Ishikawa (cell line): ENCODE measurements around the gene HOXA6.

Experiments used
- CEBPB ChIP-seq: IDR thresholded peaks from 2 replicates; pipeline ENCODE4 v1.6.1; 2012
- CREB1 ChIP-seq: IDR thresholded peaks from 2 replicates; pipeline ENCODE4 v1.6.1; 2012; ENCODE audit warnings: low read depth
- EGR1 ChIP-seq: IDR thresholded peaks from 2 replicates; pipeline ENCODE4 v1.6.1; 2012
- EP300 ChIP-seq: IDR thresholded peaks from 2 replicates; pipeline ENCODE4 v1.6.1; 2012; ENCODE audit warnings: borderline replicate concordance
- FOXM1 ChIP-seq: IDR thresholded peaks from 2 replicates; pipeline ENCODE4 v1.6.1; 2012; ENCODE audit warnings: low read depth, borderline replicate concordance
- MAX ChIP-seq: IDR thresholded peaks from 2 replicates; pipeline ENCODE4 v1.6.1; 2012
- NFIC ChIP-seq: IDR thresholded peaks from 2 replicates; pipeline ENCODE4 v1.6.1; 2012
- RAD21 ChIP-seq: IDR thresholded peaks from 2 replicates; pipeline ENCODE4 v1.6.1; 2012; ENCODE audit warnings: low read depth
- TAF1 ChIP-seq: IDR thresholded peaks from 2 replicates; pipeline ENCODE4 v1.6.1; 2012; ENCODE audit warnings: low read depth, mild to moderate bottlenecking
- TCF12 ChIP-seq: IDR thresholded peaks from 2 replicates; pipeline ENCODE4 v1.6.1; 2012; ENCODE audit warnings: low read depth
- TEAD4 ChIP-seq: IDR thresholded peaks from 2 replicates; pipeline ENCODE4 v1.6.1; 2012
- YY1 ChIP-seq: IDR thresholded peaks from 2 replicates; pipeline ENCODE4 v1.6.1; 2012; ENCODE audit warnings: low read depth
- ZBTB7A ChIP-seq: IDR thresholded peaks from 2 replicates; pipeline ENCODE4 v1.6.1; 2012; ENCODE audit warnings: low read depth
- TF ChIP-seq, protein P1 (sequence below): IDR thresholded peaks from 2 replicates; pipeline ENCODE4 v1.6.1; 2012
- TF ChIP-seq, protein P2 (sequence below): IDR thresholded peaks from 2 replicates; pipeline ENCODE4 v1.6.1; 2012; ENCODE audit warnings: low read depth, mild to moderate bottlenecking

The HOXA6 gene

DNA sequence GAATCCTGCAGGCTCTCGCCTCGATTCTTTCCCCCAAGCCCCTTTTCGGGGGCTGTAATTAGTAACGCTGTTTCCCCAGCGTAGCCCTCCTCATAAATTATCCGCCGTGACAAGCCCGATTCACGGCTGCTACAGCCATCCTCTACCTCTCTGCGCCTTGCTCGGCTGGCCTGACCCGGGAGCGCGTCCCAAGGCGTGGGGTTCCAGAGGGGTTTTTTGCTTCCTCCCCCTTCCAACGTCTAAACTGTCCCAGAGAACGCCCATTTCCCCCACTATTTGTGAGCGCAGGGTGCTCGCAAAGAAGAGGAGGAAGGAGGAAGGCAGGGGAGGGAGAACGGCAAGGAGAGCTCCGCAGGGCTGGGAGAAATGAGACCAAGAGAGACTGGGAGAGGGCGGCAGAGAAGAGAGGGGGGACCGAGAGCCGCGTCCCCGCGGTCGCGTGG is 5.0 kb downstream of the HOXA6 start:
- TF ChIP-seq FOXM1 (no peak), TCF12 (peak; percentile 22; the same call in 1 of the 2 replicates), EP300 (no peak), CEBPB (no peak), RAD21 (0 out of 2 replicates have a peak, but pooled peaks have one; percentile 1)

GRCh38 chr7:27141923-27142579 is 5.5 kb downstream of the HOXA6 start:
- TF ChIP-seq EP300 (no peak), CREB1 (no peak), MAX (no peak), ZBTB7A (no peak), EGR1 (no peak), TAF1 (no peak), CEBPB (no peak)
- TF ChIP-seq, protein P1, sequence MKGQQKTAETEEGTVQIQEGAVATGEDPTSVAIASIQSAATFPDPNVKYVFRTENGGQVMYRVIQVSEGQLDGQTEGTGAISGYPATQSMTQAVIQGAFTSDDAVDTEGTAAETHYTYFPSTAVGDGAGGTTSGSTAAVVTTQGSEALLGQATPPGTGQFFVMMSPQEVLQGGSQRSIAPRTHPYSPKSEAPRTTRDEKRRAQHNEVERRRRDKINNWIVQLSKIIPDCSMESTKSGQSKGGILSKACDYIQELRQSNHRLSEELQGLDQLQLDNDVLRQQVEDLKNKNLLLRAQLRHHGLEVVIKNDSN: no peak

DNA sequence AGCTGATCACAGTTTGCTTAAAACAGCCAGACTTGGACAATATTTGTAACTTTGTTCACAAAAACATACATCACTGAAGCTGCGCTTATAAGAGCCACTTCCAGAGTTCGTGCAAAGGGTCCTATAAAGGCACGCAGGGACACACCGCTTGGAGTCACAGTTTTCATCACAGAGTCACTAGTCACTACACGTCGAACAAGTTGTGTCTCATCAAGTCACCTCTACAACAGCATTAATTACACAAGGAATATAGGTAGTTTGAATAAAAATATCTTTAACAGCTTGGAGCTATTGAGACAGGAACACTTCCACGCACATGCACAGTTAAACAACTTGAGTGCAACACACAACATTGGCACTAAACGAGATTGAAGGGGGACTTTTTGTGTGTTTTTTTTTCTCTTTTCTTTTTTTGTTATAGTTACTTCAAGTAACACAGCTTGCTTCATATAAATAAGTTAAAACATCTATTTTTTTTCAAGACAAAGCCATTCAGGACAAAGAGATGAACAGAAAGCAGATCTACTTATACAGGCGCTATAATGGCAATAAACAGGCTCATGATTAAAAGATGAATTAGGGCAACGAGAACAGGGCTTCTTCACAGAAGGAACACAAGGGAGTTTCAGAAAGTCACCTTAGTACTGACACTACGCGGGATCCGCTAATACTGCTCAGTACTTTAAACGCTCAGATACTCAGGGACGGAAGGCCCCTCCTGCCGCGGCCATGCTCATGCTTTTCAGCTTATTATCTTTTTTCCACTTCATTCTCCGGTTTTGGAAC is 6.2 kb downstream of the HOXA6 start:
- TF ChIP-seq YY1 (no peak), NFIC (no peak), MAX (no peak), EP300 (no peak), EGR1 (no peak), ZBTB7A (no peak), TCF12 (no peak), CEBPB (no peak), RAD21 (no peak), TEAD4 (no peak), CREB1 (no peak), FOXM1 (no peak)
- TF ChIP-seq, protein P1: no peak
- TF ChIP-seq, protein P2, sequence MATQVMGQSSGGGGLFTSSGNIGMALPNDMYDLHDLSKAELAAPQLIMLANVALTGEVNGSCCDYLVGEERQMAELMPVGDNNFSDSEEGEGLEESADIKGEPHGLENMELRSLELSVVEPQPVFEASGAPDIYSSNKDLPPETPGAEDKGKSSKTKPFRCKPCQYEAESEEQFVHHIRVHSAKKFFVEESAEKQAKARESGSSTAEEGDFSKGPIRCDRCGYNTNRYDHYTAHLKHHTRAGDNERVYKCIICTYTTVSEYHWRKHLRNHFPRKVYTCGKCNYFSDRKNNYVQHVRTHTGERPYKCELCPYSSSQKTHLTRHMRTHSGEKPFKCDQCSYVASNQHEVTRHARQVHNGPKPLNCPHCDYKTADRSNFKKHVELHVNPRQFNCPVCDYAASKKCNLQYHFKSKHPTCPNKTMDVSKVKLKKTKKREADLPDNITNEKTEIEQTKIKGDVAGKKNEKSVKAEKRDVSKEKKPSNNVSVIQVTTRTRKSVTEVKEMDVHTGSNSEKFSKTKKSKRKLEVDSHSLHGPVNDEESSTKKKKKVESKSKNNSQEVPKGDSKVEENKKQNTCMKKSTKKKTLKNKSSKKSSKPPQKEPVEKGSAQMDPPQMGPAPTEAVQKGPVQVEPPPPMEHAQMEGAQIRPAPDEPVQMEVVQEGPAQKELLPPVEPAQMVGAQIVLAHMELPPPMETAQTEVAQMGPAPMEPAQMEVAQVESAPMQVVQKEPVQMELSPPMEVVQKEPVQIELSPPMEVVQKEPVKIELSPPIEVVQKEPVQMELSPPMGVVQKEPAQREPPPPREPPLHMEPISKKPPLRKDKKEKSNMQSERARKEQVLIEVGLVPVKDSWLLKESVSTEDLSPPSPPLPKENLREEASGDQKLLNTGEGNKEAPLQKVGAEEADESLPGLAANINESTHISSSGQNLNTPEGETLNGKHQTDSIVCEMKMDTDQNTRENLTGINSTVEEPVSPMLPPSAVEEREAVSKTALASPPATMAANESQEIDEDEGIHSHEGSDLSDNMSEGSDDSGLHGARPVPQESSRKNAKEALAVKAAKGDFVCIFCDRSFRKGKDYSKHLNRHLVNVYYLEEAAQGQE: no peak

DNA sequence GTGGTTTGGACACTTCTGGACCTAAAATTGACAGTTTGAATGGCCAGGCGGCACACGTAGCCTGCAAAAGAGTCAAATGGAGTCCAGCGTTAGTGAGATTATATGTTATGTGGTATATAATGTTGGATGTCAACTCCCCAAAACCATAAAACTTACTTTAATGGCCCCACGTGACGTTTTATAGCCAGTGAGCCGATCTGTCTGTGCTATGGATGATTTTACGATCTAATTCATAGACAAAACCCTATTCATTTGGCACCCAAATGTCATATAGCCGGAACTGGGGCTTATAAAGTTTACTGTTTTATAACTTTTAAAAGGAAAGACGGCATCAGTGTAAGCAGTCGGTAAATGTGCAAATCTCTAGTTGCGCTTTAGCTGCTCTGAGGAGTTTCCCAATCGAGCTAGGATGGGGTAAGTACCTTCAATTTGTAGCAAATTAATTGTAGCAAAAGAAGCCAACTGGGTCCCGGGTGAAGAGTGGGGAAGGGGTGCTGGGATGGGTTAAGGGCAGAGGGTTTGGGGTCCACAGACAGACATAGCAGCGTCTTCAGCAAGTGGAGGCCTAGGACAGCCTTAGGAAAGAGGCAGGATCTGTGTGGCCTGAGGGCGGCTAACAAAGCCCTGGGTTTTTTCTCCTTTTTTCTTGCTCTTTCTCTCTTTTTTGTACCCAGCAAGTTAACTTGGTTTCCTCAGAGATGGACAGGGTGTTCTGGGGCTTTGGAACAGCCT is 7.3 kb downstream of the HOXA6 start:
- TF ChIP-seq CREB1 (no peak), MAX (no peak), TCF12 (no peak), YY1 (no peak), RAD21 (no peak), CEBPB (no peak), NFIC (no peak)

DNA sequence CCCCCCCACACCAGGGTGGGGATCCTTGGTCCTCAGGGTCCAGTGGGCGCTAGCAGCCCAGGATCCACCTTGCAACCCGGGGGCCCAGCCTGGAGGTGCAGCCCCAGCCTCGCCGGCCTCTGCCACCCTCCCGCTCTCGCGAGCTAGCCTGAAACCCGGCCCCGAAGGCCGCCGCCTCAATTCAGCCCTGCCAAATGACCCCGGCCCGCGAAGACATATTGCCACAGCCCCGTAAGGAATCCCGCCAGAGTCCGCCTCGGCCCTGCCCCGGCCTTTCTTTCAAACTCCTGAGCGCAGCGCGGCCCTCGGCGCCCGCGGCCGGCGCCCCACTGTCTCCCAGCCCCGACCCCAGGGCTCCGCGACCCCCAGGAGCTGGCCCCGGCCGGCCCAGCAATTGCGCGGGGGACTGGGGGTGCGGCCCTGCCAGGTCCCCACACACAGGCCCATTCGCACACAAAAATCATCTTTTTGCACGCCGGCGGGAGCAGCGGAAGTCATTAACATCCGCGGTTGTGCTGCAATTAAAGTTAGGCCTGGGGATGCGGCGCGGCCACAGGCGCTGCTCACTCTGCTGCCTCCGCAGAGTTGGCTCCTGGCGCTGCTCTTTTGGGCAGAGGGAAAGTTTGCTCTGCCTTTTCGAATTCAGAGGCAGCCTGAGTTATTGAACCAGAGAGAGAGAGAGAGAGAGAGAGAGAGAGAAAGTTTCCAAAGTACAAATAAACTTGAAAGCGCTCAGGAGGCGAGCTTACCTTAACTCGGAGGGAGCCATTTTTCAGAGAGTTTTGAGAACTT is 8.0 kb downstream of the HOXA6 start:
- TF ChIP-seq, protein P1: no peak
- TF ChIP-seq FOXM1: no peak
- no peak for TF ChIP-seq TCF12
- no peak for TF ChIP-seq EP300
- TF ChIP-seq TAF1: no peak

DNA sequence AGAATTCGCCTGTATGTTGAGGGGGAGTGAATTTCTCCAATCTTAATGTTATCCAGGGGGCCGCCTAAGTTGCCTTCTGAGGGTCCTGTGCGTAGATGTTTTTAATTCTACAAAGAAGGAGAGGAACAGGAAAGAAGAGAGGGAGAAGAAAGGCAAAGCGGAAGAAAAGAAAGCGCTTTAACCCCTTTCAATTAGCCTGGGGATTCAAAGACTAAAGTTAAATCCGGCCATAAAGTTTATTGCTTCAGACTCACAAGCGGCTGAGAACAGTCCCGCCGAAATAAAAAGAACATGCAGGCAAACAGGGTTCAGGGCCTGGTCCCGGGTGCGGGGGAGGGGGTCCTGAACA is 8.6 kb downstream of the HOXA6 start:
- TF ChIP-seq TCF12 (no peak), EP300 (no peak), FOXM1 (no peak), RAD21 (no peak)
